ENCODE data around the gene HIF3A. TPM values are rescaled to one million over a fixed set of nuclear protein-coding genes. Genes with fewer than 3 reads are reported as not detected.

The HIF3A gene
- total and polyA plus RNA-seq, 2 donors (not counting 3 experiments of a cell fraction or from before 2014, with no cell fraction given) = 8.1 to 8.5 TPM

DNA sequence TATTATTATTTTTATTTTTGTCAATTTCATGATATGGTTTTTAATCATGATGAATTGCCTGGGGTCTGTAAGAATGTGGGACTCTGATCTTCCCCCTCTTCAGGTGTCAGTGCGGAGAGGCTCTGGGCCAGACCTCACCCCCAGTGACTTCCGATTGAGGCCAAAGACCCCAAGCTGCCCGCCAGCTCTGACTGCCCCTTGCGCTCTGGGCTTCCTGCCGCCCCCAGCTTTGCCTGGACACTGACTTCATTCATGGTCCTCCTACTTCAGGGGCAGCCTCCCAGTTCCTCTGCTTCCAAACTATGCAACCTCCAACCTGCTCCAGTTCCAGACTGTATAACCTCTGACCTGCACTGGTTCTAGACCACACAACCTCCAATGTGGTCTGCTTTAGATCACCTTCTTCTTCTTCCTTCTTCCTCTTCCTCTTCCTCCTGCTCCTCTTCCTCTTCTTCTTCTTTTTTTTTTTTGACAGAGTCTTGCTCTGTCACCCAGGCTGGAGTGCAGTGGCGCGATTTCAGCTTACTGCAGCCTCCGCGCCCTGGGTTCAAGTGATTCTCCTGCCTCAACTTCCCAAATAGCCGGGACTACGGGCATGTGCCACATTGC, 43.3 kb downstream of the HIF3A start:
- intact Hi-C loops (cut with micrococcal nuclease) (no loop called here), dilution Hi-C loops (cut with MboI; ENCODE audit: extremely low pct_ligation_motif_present, low sequenced_read_pairs) (no loop called here)
- Histone ChIP-seq H4K20me1 (replicated peaks; ENCODE audit: control insufficient read depth, extremely low read depth, insufficient read depth, low read length) (no peaks in the 10 kb centered on the region), H3K9ac (replicated peaks; ENCODE audit: extremely low read depth, insufficient read depth, low read length) (no peak overlapping the region), H3K36me3 (ENCODE audit: control insufficient read depth in 2 of 2, extremely low read depth in 1 of 2, insufficient read depth in 2 of 2, low read length in 2 of 2) (no peaks in the 10 kb centered on the region), H3K27me3 (ENCODE audit: control insufficient read depth in 2 of 2, insufficient read depth in 2 of 2, low read length in 2 of 2) (no peaks in the 10 kb centered on the region), H3K79me2 (ENCODE audit: control insufficient read depth, insufficient read depth, low read length) (no peaks in the 10 kb centered on the region), H2AFZ (ENCODE audit: low read depth, low read length) (no peak overlapping the region), H3K9me1 (replicated peaks; ENCODE audit: control insufficient read depth, extremely low read depth, insufficient read depth, low read length) (no peaks in the 10 kb centered on the region), H3K4me1 (ENCODE audit: control insufficient read depth, extremely low read depth, insufficient read depth, low read length) (no peaks in the 10 kb centered on the region), H3K27ac (ENCODE audit: insufficient read depth, low read depth, low read length) (no peak overlapping the region), H3K4me3 (replicated peaks in 1 of 3; ENCODE audit: insufficient read depth in 1 of 3, low read depth in 1 of 3, low read length in 3 of 3) (no peak overlapping the region), H3K4me2 (ENCODE audit: insufficient read depth, low read length) (no peak overlapping the region), H3K9me3 (replicated peaks; ENCODE audit: control insufficient read depth, insufficient read depth, low read length) (no peaks in the 10 kb centered on the region)
- no TSS peak for BruUV-seq (replicated peaks)
- ChIA-PET POLR2A (no interaction called here), CTCF (interaction anchor here (1.0 to 1.3 kb wide), 2 partner anchors 19 to 60 kb away, joined by 3 read pairs; no protein-coding TSS in a partner anchor)
- TF ChIP-seq, protein P1, sequence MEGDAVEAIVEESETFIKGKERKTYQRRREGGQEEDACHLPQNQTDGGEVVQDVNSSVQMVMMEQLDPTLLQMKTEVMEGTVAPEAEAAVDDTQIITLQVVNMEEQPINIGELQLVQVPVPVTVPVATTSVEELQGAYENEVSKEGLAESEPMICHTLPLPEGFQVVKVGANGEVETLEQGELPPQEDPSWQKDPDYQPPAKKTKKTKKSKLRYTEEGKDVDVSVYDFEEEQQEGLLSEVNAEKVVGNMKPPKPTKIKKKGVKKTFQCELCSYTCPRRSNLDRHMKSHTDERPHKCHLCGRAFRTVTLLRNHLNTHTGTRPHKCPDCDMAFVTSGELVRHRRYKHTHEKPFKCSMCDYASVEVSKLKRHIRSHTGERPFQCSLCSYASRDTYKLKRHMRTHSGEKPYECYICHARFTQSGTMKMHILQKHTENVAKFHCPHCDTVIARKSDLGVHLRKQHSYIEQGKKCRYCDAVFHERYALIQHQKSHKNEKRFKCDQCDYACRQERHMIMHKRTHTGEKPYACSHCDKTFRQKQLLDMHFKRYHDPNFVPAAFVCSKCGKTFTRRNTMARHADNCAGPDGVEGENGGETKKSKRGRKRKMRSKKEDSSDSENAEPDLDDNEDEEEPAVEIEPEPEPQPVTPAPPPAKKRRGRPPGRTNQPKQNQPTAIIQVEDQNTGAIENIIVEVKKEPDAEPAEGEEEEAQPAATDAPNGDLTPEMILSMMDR (IDR thresholded peaks at IDR 0.05; ENCODE audit: extremely low read depth in 1 of 2, insufficient read depth in 1 of 2, low read depth in 1 of 2, low read length in 2 of 2) = no peak
- TF ChIP-seq POLR2AphosphoS5 (IDR thresholded peaks at IDR 0.05; ENCODE audit: insufficient read depth, low read depth, low read length) = no peak
- TF ChIP-seq MYC (IDR thresholded peaks at IDR 0.05; ENCODE audit: low read depth, low read length) = no peak
- no peak for TF ChIP-seq GATA2 (IDR thresholded peaks at IDR 0.05; ENCODE audit: insufficient read depth, insufficient read length, low read depth, low read length)
- no peak for TF ChIP-seq FOS (IDR thresholded peaks at IDR 0.05; ENCODE audit: borderline replicate concordance, insufficient read depth, low read length)
- no peak for TF ChIP-seq EZH2 (IDR thresholded peaks at IDR 0.05; ENCODE audit: borderline replicate concordance, low read depth, low read length, severe bottlenecking)
- no peak for TF ChIP-seq JUN (IDR thresholded peaks at IDR 0.05; ENCODE audit: borderline replicate concordance, insufficient read depth, insufficient read length, low read depth)
- TF ChIP-seq, protein P2, sequence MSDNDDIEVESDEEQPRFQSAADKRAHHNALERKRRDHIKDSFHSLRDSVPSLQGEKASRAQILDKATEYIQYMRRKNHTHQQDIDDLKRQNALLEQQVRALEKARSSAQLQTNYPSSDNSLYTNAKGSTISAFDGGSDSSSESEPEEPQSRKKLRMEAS (IDR thresholded peaks at IDR 0.05; ENCODE audit: insufficient read depth, insufficient read length) = no peak
- TF ChIP-seq POLR2A (IDR thresholded peaks at IDR 0.05; ENCODE audit: low read depth, low read length) = no peak
- no peak for DNase-seq (ENCODE audit: low read depth, low spot score)
- no peak for FAIRE-seq
